CD4-positive, alpha-beta T cell treated with Interleukin-6 for 4 hours (primary cell): ENCODE measurements around the gene ZBTB14.

Experiments
- DNase-seq: peaks from one replicate; pipeline ENCODE4 v3.0.0-alpha.2; 2020; ENCODE audit warnings: mixed read lengths

Gene ZBTB14

GRCh38 chr18:5295231-5295920 is at the start of gene ZBTB14:
Gene ZBTB14 (minus strand): TSS chr18:5295726. CDS start chr18:5293246, 2,480 bp downstream.
- DNase-seq, result peak; percentile 78

GRCh38 chr18:5339202-5339834 is 43.8 kb upstream of the ZBTB14 start:
- DNase-seq, result no peak

GRCh38 chr18:5334456-5335075 is 39.0 kb upstream of the ZBTB14 start:
- DNase-seq, result no peak

GRCh38 chr18:5318061-5318700 is 22.7 kb upstream of the ZBTB14 start:
- no peak for DNase-seq

GRCh38 chr18:5317186-5317585 is 21.7 kb upstream of the ZBTB14 start:
- no peak for DNase-seq

GRCh38 chr18:5315838-5316237 is 20.3 kb upstream of the ZBTB14 start:
- DNase-seq, result no peak

- no peak for DNase-seq
These were observed 15.9 kb upstream of the ZBTB14 start for GRCh38 chr18:5311301-5311989.

- DNase-seq, result peak; percentile 58
These were observed 14.5 kb upstream of the ZBTB14 start for GRCh38 chr18:5309888-5310470.

GRCh38 chr18:5305835-5306234 is 10.3 kb upstream of the ZBTB14 start:
- no peak for DNase-seq

- no peak for DNase-seq
These were observed 8.7 kb upstream of the ZBTB14 start for GRCh38 chr18:5304232-5304631.

- DNase-seq, result no peak
These were observed 8.1 kb upstream of the ZBTB14 start for GRCh38 chr18:5303636-5304035.

- DNase-seq, result no peak
These were observed 7.1 kb upstream of the ZBTB14 start for GRCh38 chr18:5302606-5303005.

- DNase-seq, result no peak
These were observed 5.0 kb upstream of the ZBTB14 start for GRCh38 chr18:5300476-5301010.

GRCh38 chr18:5298156-5298852 is 2.8 kb upstream of the ZBTB14 start:
- no peak for DNase-seq

GRCh38 chr18:5297597-5297996 is 2.1 kb upstream of the ZBTB14 start:
- DNase-seq, result no peak

GRCh38 chr18:5296706-5297320 is 1.3 kb upstream of the ZBTB14 start:
- peak; percentile 61 for DNase-seq

- peak; percentile 96 for DNase-seq
These were observed 617 bp upstream of the ZBTB14 start for GRCh38 chr18:5295981-5296705.

GRCh38 chr18:5294457-5295230 is 882 bp downstream of the ZBTB14 start:
- DNase-seq, result peak; percentile 72

GRCh38 chr18:5294113-5294456 is 1.4 kb downstream of the ZBTB14 start:
- DNase-seq, result no peak

GRCh38 chr18:5288517-5288935 is 7.0 kb downstream of the ZBTB14 start:
- DNase-seq, result no peak
